ENCODE results near the gene GAPDHS.

GRCh38 chr19:35540356-35540927 is 7.2 kb downstream of the GAPDHS start:
- no peak for TF ChIP-seq CTCF (IDR thresholded peaks at IDR 0.05)
- TF ChIP-seq POLR2AphosphoS5 (IDR thresholded peaks at IDR 0.05): no peak
- TF ChIP-seq POLR2A (IDR thresholded peaks at IDR 0.05): no peak
- TF ChIP-seq EP300 (IDR thresholded peaks at IDR 0.05): no peak

Data from gastroesophageal sphincter (tissue), 3 donors.